Panc1 (cell line): Measurements from ENCODE around the gene TMEM267. TPM values are rescaled to one million over a fixed set of nuclear protein-coding genes. Genes with fewer than 3 reads are reported as not detected.

Experiments
- ATAC-seq: fragments of 200-7000 bp; cut with Tn5 transposase; 2 replicates; pipeline ENCODE4 v1.9.1; 2020; ENCODE audit warnings: mild to moderate bottlenecking, moderate library complexity
- BruUV-seq: library from RNA; stranded (reverse); fragments of 400-500 nt; replicated peaks from 2 replicates; lab custom pipeline; 2021; lab: Mats Ljungman, UMichigan
- CTCF ChIA-PET: fragments of 300-600 bp; sonication (Branson Sonifier 250); formaldehyde crosslinking; loops from one replicate; lab custom pipeline; 2022; ENCODE audit warnings: antibody characterized with exemption; lab: Charles Lee
- POLR2A ChIA-PET: fragments of 300-600 bp; sonication (Branson Sonifier 250); formaldehyde crosslinking; loops from one replicate; lab custom pipeline; 2022; ENCODE audit warnings: antibody characterized with exemption; lab: Charles Lee
- DNase-seq: peaks from one replicate; pipeline ENCODE4 v3.0.0-alpha.2; 2010; ENCODE audit warnings: low read depth, low spot score
- H3K27ac ChIP-seq: 2 replicates; pipeline ENCODE4 v1.5.1; 2011; ENCODE audit warnings: mild to moderate bottlenecking, low read length, inconsistent platforms
- H3K27me3 ChIP-seq: fragments of 200-500 bp; sonication (Bioruptor generic); 2 replicates; pipeline ENCODE4 v1.6.0; 2014; ENCODE audit warnings: low read length, inconsistent platforms; ENCODE audit not compliant: control insufficient read depth, insufficient read depth
- H3K36me3 ChIP-seq: fragments of 200-500 bp; sonication (Bioruptor generic); 2 replicates; pipeline ENCODE4 v1.5.1; 2014; ENCODE audit warnings: inconsistent platforms, mild to moderate bottlenecking, low read length, moderate library complexity; ENCODE audit not compliant: control insufficient read depth, insufficient read depth
- H3K4me1 ChIP-seq: 2 replicates; pipeline ENCODE4 v1.5.1; 2011; ENCODE audit warnings: inconsistent platforms, mild to moderate bottlenecking, low read length, moderate library complexity; ENCODE audit not compliant: control insufficient read depth, insufficient read depth
- H3K4me3 ChIP-seq, 2 experiments: 2 replicates each; pipeline ENCODE4 v1.5.1; 2011 to 2012; ENCODE audit warnings: low read depth in 2 of 2, low read length in 2 of 2, mild to moderate bottlenecking in 2 of 2, inconsistent platforms in 1 of 2, moderate library complexity in 1 of 2
- H3K9me3 ChIP-seq: fragments of 200-500 bp; sonication (Bioruptor generic); 2 replicates; pipeline ENCODE4 v1.5.1; 2014; ENCODE audit warnings: low read depth, mild to moderate bottlenecking, inconsistent platforms, low read length, moderate library complexity; ENCODE audit not compliant: control insufficient read depth, insufficient read depth
- CTCF ChIP-seq: fragments of 450-650 bp; IDR thresholded peaks from 2 replicates; pipeline ENCODE4 v1.5.1; 2017; ENCODE audit warnings: mild to moderate bottlenecking
- POLR2AphosphoS5 ChIP-seq: IDR thresholded peaks from 2 replicates; pipeline ENCODE4 v1.6.1; 2012; ENCODE audit warnings: mild to moderate bottlenecking, low read depth, low read length, moderate library complexity
- REST ChIP-seq, 2 experiments: IDR thresholded peaks; 2 replicates each; pipeline ENCODE4 v1.6.1; 2011 to 2012; ENCODE audit warnings: low read depth in 2 of 2, control low read depth in 1 of 2, low read length in 1 of 2, mild to moderate bottlenecking in 1 of 2, moderate library complexity in 1 of 2; ENCODE audit not compliant: insufficient read depth in 1 of 2
- SIN3A ChIP-seq: IDR thresholded peaks from 2 replicates; pipeline ENCODE4 v1.6.1; 2012; ENCODE audit warnings: low read depth, mild to moderate bottlenecking, low read length, moderate library complexity, borderline replicate concordance; ENCODE audit not compliant: insufficient read depth
- TCF7L2 ChIP-seq: IDR thresholded peaks from 2 replicates; pipeline ENCODE4 v1.6.1; 2011; ENCODE audit warnings: mild to moderate bottlenecking, low read depth, low read length, inconsistent platforms
- in situ Hi-C: cut with HindIII; loops from 2 replicates; pipeline ENCODE4 v1.10.0; 2016; ENCODE audit warnings: low sequenced_read_pairs, low pct_unique_long_range_greater_than_20kb
- intact Hi-C: fragments of 100-400 bp; cut with micrococcal nuclease; formaldehyde crosslinking; loops from one replicate; pipeline ENCODE4 v1.10.0; 2022; ENCODE audit not compliant: unreplicated experiment
- total RNA-seq: library from RNA; stranded (reverse); gene quantifications from one replicate; pipeline ENCODE4 v1.2.1, GENCODE V29; 2021; ENCODE audit not compliant: unreplicated experiment

The TMEM267 gene
- total RNA-seq, 1 experiment from 2014 or later, result 22.0 TPM

GRCh38 chr5:43515678-43516048 is 32.0 kb upstream of the TMEM267 start:
- Histone ChIP-seq H3K9me3 (no peaks in the 10 kb centered on the region), H3K4me3 (peak overlapping the region; percentile 96 to 97), H3K27me3 (no peaks in the 10 kb centered on the region), H3K27ac (peak overlapping the region; percentile 83), H3K36me3 (no peaks in the 10 kb centered on the region; the same call in 1 of the 2 replicates), H3K4me1 (peaks cover 19% of the 10 kb centered on the region)
- intact Hi-C loops (no loop called here), in situ Hi-C loops (no loop called here)
- ChIA-PET POLR2A (no interaction called here), CTCF (no interaction called here)
- ATAC-seq, result no peak
- TF ChIP-seq TCF7L2, result no peak
- no TSS peak for BruUV-seq
- no peak for DNase-seq

GRCh38 chr5:43514816-43515677 is 31.4 kb upstream of the TMEM267 start, which contains the start of gene C5orf34:
Gene C5orf34 (minus strand): TSS chr5:43515148. CDS start chr5:43509339, 5,809 bp downstream.
- intact Hi-C loops, result no loop called here

More at GRCh38 chr5:43514816-43515677, 31.4 kb upstream of the TMEM267 start, which contains the start of gene C5orf34:
- H3K4me1 ChIP-seq, result peaks cover 19% of the 10 kb centered on the region
- BruUV-seq, result TSS peak; percentile 98
- DNase-seq (peak; percentile 76), ATAC-seq (peak; percentile 100)
- no peaks in the 10 kb centered on the region for H3K9me3 ChIP-seq
- no peaks in the 10 kb centered on the region for H3K27me3 ChIP-seq
- H3K4me3 ChIP-seq, result peak within 1 kb of the TSS; percentile 96 to 97
- TF ChIP-seq CTCF (no peak), SIN3A (peak; percentile 94), TCF7L2 (peak; percentile 68), REST (IDR thresholded peaks at IDR 0.05; ENCODE audit: insufficient read depth in 1 of 2, low read depth in 2 of 2, low read length in 1 of 2) (no peak), POLR2AphosphoS5 (peak; percentile 96; the same call in 1 of the 2 replicates)
- H3K36me3 ChIP-seq, result no peaks in the 10 kb centered on the region; the same call in 1 of the 2 replicates
- in situ Hi-C loops, result no loop called here
- POLR2A ChIA-PET, result interaction anchor here (0.5 to 0.8 kb wide), 3 partner anchors 31 to 478 kb away, joined by 3 to 8 read pairs (median 6); partner anchors contain the start of gene TMEM267
- peak within 1 kb of the TSS; percentile 83 for H3K27ac ChIP-seq
- CTCF ChIA-PET, result interaction anchor here (0.8 kb wide), 1 partner anchor 31 kb away, joined by 3 read pairs; no protein-coding TSS in a partner anchor
